Measurements from ENCODE around the gene SCN9A.
A peak's percentile ranks its signal among the peaks of the same experiment; 100 is the strongest.
"Not testable (repeated sequence)": the region's sequence is repeated elsewhere in the genome, so short reads cannot be mapped to it uniquely, and the experiment has no call there.

The SCN9A gene

DNA sequence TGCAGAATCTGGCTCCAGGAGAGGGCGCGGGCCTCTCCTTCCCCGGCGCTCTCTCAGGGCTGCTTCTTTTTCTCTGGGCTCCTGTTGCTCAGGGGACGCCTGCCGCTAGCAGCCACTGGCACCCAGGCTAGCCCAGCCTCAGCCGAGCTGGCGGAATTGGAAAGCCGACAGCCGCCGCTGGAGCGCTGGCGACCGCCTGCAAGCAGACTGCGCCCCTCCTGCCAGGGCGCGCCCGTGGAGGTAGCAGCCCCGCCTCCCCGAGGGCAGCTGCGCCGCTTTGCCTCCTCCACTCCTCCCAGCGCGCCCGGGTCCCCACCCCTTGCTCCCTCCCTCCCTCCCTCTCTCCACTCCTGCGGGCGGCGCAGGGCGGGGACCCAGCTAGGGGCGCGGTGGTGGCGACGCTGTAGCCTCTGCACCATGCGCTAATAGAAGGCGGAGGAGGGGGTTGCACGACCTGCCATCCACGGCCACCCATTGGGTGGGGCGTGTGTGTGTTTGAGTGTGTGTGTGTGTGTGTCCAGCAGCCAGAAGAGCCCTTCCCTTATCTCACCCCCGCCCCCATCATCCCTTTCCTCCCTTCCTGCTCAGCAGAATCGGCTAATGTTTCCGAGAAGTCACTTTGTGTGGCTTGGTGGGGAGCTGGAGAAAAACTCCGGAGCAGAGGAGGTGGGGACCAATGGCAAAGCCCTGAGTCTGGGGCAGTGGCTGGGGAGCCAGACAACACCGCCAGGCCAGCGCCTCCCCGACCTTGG is at the start of gene SCN9A:
TSS of gene SCN9A (minus strand) at position 209 of the 752 bp plus-strand sequence. CDS start 64,188 bp downstream, outside the sequence.
- peak; percentile 72 for DNase-seq

DNA sequence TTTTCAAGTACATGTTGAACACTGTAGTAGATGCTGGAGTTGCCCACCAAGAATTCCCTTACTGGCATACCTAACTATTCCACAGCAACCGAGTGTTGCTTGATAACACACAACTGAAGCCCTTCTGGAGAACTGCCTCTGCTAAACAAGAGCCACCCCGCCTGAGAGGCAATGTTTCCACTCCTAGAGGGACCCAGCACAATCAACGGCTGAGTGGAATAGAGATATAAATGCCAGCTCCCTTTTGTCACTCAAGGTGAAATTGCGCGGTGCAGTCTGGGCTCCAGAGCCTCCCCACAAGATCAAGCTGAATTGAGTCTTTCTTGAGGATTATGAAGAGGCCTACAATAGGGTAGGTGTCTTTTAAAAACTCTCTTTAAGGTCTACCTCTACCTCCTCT is 49.1 kb upstream of the SCN9A start:
- no peak for DNase-seq

DNA sequence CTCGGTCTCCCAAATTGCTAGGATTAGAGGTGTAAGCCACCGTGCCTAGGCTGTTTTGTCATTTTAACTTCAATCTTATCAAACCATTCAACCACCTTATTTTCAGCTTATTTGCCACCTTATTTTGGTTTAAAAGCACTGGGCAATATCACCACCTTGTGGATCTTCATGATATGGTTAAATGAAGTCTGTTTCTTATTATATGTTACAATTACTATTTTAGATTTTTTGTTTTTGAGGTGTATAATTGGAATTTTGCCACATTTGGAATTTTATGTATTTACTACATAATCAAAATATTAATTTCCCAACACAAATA is 43.8 kb upstream of the SCN9A start:
- no peak for DNase-seq

DNA sequence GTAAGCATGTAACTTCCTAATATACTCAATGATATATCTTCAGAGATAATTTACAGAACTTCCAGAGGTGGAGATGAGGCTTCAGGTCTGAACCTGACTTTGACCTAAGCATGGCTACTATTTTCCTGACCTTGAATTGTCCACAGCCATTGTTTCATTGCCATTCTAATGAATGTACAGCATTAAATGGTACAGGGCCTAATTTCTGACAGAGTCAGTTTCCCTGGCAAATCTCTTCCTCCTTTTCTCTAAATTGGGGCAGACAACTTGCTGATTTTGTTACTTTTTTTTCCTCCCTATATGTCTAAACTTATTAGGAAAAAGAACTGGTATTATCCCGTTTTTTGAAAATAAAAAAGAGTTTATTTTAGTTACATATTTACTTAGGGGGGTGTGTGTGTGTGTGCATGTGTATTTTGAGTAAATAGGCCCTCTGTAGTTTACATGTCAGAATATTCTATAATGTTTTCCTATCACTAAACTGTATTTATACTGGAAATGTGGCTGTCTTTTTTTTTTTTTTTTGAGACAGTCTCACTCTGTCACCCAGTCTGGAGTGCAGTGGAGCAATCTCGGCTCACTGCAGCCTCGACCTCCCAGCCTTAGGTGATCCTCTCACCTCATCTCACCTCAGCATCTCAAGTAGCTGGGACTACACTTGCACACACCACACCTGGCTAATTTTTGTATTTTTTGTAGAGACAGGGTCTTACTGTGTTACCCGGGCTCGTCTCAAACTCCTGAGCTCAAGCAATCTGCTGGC is 43.3 kb upstream of the SCN9A start:
- DNase-seq, result no peak

DNA sequence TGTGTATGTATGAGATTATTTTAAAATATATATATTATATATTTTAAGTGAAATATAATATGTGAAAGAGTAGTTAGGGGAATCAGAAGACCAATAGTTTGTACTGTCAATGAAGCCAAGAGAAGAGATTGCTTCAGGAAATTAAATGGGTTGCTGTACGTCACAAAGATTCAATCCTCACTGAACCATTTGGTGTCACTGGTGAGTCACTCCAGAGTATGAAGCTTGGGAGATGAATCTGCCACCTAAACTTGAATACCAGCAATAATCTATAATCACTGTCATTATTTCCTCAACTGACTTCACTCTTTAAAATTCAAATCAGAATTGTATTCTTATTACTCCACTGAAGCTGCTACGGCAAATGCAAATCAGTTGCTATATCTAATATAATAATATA is 41.9 kb upstream of the SCN9A start:
- DNase-seq, result no peak

DNA sequence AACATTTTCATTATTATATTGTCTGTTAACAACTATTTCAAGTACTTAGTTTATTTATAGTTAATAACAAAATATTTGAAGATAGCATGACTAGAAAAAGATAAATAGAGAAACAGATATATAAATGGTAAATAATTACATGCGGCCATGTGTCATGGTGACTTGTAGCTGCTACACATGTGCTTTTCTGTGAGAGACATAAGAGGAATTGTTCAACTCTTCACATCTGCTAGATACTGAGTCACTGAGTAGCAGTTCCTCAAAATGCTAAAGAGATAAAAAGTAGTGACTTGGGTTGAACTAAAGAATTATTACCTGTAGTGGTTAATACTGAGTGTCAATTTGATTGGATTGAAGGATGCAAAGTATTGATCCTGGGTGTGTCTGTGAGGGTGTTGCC is 37.5 kb upstream of the SCN9A start:
- no peak for DNase-seq

DNA sequence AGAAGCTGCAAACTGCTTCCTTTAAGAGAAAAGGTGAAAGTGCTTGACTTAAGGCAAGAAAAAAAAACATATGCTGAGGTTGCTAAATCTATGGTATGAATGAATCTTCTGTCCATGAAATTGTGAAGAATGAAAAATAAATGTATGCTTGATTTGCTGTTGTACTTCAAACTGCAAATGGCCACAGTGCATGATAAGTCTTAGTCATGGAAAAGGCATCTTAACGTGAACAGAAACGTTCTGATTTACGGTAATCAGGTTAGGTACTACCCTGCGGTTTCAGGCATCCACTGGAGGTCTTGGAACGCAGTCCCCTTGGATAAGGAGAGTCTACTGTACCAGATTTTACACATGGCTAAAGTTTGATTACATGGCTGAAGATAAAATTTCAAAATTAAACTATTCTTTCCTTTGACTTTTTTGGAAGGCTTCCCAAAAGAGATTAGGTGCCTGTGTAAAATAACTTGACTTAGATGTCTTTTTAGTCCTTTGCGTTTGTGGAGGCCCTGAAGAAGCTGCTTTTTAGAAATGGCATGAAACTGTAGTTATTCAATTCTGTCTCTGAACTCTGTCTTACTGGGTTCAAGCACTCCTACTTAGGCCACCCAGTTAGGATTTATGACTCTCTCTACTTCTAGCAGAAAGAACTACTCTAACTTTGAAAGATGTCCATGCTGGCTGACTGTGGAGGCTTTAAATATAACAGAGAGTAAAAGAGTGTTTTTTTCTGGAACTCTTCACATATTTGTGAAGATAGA is 35.9 kb upstream of the SCN9A start:
- DNase-seq, result no peak

DNA sequence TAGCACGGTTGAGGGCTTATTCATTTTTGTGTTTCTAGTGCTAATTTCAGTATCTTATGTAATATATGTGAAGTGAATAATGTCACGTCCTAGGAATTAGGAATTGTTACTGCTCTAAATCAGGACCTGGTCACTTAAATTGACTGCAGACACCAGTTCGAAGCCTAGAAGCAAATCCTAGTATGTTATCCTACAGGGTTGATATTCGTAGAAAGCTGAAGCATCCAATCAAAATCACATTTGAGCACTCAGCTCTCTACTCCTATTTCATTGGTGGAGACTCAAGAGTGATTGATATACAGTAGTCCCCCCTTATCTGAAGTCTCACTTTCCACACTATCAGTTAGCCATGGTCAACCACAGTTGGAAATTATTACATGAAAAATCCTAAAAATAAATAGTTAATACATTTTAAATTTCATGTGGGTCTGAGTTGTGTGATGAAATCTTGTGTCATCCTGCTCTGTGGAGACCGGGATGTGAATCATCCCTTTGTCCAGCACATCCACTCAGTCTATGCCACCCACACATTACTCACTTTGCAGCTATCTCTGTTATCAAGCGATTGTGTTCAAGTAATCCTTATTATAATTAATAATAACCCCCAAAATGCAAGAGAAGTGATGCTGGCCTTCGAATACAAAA is 35.2 kb upstream of the SCN9A start:
- no peak for DNase-seq

DNA sequence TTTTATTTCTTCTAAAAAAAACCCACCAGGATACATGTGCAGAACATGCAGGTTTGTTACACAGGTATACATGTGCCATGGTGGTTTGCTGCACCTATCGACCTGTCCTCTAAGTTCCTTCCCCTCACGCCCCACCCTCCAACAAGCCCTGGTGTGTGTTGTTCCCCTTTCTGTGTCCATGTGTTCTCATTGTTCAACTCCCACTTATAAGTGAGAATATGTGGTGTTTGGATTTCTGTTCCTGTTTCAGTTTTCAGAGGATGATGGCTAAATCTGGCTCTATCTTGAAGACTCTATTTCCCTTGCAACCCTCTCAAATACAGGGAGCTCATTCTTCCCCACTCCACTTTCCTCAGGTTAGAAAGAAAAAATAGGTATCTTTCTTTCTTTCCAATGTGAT is 32.0 kb upstream of the SCN9A start:
- DNase-seq, result not testable (repeated sequence)

DNA sequence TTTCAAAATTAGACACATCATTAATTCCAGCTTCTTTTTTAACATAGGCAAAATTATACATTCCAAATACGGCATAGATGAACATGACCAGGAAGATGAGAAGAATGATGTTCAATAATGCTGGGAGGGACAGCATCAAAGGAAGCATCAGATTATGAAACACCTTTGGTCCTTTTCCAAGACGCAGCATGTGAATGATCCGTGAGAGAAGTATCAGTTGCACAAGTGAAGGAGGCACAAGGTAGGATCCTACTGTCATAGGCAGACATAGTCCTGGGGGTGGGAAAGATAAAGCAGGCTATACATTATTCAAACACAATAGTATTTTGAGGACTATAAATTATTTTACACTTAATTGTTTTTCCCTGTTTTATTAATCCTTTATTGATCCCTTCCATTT is 30.6 kb upstream of the SCN9A start:
- DNase-seq, result no peak

DNA sequence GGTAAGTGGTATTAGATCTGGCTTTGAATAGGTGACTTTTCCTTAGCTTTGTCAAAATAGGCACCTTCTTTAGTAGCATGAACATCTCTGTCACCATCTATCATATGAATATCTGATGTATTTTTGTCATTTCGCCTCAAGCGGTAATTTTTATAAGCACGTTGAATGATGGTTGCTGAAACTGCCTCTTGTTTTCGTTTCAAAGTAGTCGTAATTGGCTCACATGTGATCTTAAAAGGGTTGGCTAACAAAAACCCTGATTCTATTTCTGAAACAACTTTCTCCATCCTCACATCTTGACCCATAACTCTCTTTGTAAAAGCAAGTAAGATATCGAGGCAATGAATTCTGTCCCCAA is 29.8 kb upstream of the SCN9A start:
- DNase-seq, result no peak

DNA sequence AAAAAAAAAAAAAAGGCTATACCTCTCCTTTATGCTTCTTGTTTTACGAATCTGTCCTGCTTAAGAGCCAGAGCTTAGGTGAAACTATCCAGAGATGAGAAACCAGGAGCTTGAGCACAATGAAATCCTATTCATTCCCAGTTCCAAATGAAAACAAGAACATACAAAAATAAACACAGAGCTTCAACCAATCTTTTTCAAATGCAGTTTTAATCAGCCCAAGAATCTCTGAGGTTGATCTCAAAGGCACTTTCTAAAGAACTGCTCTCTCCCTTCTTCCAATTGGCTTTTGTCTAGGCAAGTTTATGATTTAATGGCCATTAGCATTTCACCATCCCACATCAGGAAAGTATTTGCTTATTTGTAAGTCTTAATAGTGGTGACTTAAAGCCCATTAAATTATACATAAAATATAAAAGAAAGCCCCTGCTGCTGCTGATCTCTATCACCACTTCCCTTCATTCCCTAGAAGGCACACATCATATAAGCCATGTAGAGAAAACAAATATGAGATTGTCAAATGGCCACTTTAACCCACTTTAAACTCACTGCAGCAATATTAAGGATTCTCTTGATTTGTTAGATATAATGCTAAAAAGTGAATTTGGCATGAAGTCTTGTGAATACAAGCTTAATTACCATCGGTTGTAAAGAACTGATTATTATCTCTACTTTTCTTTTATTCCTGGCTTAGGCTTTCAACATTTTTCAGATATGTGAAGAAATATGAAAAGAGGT is 29.3 kb upstream of the SCN9A start:
- DNase-seq, result peak; percentile 48

DNA sequence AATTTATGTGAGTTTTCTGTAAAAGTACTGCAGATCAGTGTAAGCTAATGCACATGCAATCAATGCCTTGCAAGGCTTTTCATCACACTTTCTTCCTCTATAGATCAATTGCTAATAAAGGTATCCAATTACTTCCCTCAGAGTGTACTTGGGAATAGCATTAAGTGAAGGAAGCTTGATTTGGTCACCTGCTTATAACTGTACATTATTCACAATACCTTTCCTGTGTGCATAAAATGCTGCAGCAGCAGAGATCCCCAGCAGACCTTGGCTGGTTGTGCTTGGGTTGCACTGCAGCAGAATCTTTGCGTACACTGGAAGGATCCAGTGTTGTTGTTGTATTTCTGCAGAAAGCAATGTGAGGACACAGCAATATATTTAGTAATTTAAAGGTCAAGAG is 18.5 kb upstream of the SCN9A start:
- no peak for DNase-seq

DNA sequence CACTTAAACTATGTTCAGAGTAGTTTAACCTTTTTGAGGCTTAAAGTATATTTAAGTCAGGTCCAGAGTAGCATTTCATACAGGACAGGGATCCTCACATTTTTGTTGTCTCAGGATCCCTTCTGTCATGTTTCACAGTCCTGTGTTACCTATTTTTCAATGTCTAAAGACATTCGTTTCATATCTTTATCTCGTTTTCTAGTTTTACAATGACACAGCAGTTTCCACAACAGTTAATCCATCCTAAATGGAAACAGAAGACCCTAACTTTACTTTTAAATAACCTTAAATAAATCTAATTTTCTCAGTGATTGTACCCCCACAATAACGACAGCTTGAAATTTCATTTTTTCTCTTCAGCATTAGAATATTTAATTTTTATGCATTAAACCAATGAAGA is 17.3 kb upstream of the SCN9A start:
- DNase-seq, result no peak

DNA sequence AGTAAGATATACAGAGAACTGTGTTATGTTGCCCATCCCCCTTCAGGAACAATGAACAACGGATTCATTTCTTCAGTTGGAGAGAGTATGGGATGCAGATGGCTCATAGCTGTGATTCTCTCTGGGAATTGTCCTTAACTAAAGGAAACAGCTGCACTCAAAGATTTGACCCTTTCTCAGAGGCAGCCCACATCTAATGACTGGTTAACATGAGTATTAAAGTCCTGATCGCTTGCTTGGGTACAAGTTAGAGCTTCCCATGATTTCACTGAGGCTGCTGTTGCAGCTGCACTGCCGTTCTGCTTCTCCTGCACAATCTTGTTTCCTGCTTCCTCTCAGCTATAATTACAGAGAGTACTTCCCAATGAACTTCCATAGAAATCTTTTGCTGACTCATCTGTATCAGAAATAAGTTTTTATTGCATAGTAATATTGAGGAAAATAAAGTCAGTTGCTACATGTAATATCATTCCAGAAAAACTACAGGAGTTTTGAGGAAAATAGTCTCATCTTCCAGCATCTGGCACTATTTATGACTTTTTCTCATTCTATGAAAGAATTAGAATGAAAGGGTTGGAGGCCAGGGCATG is 12.8 kb upstream of the SCN9A start:
- DNase-seq, result no peak

DNA sequence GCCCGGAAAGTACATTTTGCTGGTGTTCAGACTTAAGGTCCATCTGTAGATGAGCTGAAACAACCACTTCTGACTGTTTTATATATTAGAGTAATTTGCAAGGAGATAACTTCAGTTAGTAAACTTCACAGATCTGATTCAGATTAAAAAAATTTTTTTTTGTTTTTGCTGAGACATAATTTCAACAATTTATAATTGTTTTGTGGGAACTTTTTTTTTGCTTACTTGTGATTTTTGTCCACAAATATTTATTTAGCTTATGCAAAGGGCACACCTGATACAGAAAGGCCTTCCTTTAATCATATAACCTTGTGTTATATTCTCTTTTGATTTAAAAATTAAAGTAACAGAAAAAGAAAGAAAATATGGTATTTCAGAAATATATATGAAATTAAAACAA is 9.6 kb upstream of the SCN9A start:
- DNase-seq, result no peak

DNA sequence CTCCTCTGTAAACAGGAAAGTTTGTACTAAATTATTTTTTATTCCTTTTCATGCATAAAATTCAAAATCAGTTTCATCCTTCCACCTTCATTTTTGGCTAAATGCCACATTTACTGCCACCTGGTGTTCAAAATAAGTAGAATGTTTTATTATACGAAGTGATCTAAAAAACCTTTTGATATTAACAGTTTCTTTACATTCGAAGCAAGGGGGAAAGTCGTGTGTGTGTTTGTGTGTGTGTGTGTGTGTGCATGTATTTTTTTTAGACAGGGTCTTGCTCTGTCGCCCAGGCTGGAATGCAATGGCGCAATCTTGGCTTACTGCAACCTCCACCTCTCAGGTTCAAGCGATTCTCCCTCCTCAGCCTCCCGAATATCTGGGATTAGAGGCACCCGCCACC is 9.0 kb upstream of the SCN9A start:
- no peak for DNase-seq

DNA sequence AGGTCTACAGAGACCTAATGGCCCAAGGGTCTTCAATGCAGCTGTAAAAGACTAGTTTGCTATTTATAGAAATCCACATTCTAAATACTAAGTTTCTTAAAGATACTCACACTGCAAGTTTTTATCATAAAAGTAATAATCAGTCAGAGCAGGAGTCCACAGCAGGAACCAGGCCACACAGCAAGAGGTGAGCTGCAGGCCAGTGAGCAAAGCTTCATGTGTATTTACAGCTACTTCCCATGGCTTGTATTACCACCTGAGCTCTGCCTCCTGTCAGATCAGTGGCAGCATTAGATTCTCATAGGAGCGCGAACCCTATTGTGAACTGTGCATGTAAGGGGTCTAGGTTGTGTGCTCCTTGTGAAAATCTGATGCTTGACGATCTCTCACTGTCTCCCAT is 6.7 kb upstream of the SCN9A start:
- no peak for DNase-seq

DNA sequence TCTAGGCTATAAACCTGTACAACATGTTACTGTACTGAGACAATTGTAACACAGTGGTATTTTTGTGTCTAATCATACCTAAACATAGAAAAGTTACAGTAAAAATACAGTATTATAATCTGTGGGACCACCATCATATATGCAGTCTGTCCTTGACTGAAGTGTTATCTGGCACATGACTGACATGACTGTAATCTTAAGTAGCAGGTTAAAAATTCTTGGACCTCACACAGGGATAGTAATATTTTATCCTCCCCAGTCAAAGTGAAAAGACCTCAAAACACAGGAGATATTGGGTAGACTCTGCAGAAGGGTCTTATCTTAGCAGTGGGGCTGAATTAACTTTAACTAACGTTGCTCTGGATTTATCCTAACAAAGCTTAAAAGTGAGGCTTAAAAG is 4.9 kb upstream of the SCN9A start:
- no peak for DNase-seq

DNA sequence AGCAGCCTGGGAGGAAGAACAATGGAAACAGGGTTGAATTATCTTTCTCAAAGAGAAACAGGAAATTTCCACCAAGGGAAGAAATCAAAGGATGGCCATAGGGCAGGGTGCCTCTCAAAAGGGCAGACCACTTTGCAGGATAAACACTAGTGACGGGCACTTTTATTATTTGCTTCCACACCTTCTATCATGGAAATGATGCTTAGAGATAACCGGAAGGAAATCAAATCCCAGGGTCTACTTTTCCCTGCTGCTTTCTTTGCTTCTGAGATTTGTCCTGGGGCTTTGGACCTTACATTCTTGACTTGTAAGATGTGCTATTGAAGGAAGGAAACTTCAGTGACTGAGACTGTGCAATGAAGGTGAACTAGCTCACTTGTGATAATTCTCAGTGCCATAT is 1.1 kb upstream of the SCN9A start:
- no peak for DNase-seq

DNA sequence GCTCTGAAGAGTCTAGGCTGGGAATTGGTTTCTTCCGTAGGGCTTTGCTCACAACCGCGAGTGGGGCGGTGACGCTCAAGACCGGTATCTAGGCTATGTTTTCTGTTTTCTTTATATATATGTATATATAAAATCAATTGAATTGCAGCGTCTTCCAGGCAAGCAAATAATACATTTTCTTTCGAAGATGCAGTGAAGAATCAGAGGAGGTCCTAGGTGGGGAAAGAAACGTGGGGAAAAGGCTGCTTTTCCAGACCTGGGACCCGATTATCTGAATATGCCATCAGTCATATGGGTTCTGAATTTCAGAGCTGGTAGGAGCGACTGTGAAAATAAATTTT is 714 bp upstream of the SCN9A start:
- no peak for DNase-seq

DNA sequence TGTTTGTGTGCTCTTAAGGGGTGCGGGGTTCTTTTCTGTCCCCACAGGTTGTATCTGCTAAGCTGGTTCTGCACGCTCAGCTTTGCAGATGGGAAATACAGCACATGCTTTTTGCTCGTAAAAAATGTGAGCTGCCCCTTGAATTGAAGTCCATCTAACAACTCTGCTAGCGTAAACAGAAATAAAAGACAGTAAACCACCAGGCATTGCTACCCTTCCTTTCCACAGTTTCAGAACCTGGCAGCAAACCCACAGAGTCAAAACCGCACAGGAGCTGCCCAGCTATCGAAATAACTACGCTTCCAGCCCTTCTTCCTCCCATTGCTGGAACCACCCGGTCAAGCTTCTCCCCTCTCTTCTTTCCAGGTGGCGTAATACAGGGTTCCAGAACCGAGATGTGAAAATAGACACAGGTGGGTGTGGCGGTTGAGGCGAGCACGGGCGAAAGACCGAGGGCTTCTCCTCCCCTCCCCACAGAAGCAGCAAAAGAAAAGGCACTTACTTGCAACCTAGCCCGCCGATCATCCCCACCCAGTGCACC is 479 bp downstream of the SCN9A start:
- no peak for DNase-seq
